ENCODE data around the gene B3GNT9. TPM values are rescaled to one million over a fixed set of nuclear protein-coding genes. Genes with fewer than 3 reads are reported as not detected.

Gene B3GNT9
- polyA plus RNA-seq, 2 of the 4 experiments (the other 2 are of a cell fraction), result 6.8 to 9.3 TPM

DNA sequence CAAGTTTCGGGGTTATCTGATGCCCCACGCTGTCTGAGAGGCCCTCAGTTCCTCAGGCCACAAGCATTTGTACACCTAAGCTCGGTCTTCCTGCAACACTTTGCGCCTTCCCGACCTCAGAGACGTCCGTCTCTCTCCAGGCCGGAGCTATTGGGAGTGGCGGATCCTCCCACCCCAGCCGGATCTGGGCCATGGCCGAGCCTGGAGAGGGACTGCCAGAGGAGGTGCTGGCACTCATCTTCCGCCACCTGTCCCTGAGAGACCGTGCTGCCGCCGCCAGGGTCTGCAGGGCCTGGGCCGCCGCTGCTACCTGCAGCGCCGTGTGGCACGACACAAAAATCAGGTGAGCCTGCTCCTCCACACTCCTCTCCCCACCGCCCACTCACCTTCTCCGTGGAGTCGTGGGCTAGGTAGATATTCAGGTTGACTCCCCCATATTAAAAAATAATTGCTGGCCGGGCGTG is 10.8 kb upstream of the B3GNT9 start:
- DNase-seq (ENCODE audit: low read depth in 1 of 2, low spot score in 1 of 2), result no peak
- 85% methylated on average over 25 of the region's 25 CpGs for WGBS (ENCODE audit: missing lambda C conversion rate)
- no peak for ATAC-seq
- Histone ChIP-seq H3K27ac (no peak overlapping the region), H3K4me3 (no peak overlapping the region), H3K4me1 (peaks cover 10% of the 10 kb centered on the region; the same call in 2 of the 3 replicates), H3K4me2 (peak overlapping the region; percentile 88), H3K9me3 (no peaks in the 10 kb centered on the region)
- no peak for FAIRE-seq
- ChIA-PET POLR2A (interaction anchor here (3.0 kb wide), 1 partner anchor 8 kb away, joined by 46 read pairs; the partner anchor contains the start of gene NOL3), CTCF (interaction anchor here (1.2 to 20.5 kb wide), 9 partner anchors 5 to 304 kb away, joined by 3 to 314 read pairs (median 7); partner anchors contain the start of genes B3GNT9, FBXL8, HSF4 and NOL3)
- TF ChIP-seq, protein P1, sequence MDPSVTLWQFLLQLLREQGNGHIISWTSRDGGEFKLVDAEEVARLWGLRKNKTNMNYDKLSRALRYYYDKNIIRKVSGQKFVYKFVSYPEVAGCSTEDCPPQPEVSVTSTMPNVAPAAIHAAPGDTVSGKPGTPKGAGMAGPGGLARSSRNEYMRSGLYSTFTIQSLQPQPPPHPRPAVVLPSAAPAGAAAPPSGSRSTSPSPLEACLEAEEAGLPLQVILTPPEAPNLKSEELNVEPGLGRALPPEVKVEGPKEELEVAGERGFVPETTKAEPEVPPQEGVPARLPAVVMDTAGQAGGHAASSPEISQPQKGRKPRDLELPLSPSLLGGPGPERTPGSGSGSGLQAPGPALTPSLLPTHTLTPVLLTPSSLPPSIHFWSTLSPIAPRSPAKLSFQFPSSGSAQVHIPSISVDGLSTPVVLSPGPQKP (IDR thresholded peaks at IDR 0.05; ENCODE audit: low read depth, low read length), result no peak
- TF ChIP-seq MAFK (IDR thresholded peaks at IDR 0.05; ENCODE audit: partially characterized antibody) (no peak), NFE2L2 (conservative IDR thresholded peaks at IDR 0.05; ENCODE audit: low read length) (no peak), RARB (CRISPR knock-in tag; IDR thresholded peaks at IDR 0.05) (no peak), CBX2 (IDR thresholded peaks at IDR 0.05; ENCODE audit: borderline replicate concordance, low read depth) (no peak), SREBF2 (IDR thresholded peaks at IDR 0.05) (no peak), HOXA7 (CRISPR knock-in tag; IDR thresholded peaks at IDR 0.05) (no peak), FOSB (CRISPR knock-in tag; IDR thresholded peaks at IDR 0.05) (no peak), MYC (IDR thresholded peaks at IDR 0.05; ENCODE audit: borderline replicate concordance, low read length) (no peak), CEBPB (IDR thresholded peaks at IDR 0.05) (no peak), KDM5A (IDR thresholded peaks at IDR 0.05) (no peak), PHF8 (IDR thresholded peaks at IDR 0.05; ENCODE audit: borderline replicate concordance, low read depth) (no peak), GATA3 (IDR thresholded peaks at IDR 0.05; ENCODE audit: borderline replicate concordance) (no peak), ESRRA (IDR thresholded peaks at IDR 0.05; ENCODE audit: borderline replicate concordance, low read length) (no peak)

DNA sequence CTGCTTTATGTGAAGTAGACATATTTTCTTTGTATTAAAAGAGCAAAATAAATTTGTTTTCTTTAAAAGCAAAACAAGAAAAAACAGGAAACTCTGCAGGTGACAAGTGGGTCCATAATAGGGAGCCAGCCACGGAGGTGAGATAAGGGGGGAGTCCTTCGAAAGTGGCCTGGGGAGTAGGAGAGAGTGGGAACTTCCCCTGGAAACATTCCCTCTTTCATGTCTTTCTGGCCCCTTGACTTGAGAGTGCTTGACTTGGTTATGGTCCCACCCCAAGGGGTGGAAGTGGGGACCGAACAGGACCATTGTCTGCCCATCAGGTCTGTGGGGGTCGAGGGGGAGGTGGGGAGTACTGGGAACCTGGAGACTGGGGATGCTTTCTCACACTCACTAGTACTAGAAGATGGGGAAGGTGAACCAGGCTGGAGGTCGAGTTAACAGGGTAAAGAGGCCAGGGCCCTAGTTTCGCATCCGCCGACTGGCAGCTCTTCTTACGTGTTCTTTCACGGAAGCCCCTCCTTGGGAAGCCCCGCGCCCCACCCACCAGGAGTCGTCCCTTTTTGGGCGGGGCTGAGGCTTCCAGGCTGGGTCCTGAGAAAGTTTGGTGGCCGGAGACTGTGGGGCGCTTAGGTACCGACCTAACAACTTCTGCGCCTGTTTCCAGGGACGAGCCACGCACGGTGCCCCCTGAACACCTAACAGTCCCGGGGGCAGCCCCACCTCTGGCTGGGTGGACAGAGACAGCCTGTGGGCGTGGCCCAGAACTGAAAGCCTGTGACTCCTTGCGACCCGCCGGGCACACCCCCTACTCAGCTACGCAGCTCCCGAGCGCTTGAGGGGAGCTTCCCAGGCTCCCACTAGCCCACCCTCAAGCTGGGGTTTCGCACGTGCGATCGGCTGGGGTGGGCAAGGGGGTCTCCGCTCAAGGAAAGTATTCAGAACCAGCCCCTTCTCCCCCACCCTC is 8.1 kb upstream of the B3GNT9 start:
- ChIA-PET POLR2A (interaction anchor here (0.6 to 3.0 kb wide), 3 partner anchors 11 to 563 kb away, joined by 5 to 46 read pairs (median 6); partner anchors contain the start of gene NOL3), CTCF (interaction anchor here (0.6 to 20.5 kb wide), 17 partner anchors 3 to 211 kb away, joined by 3 to 314 read pairs (median 4); partner anchors contain the start of genes B3GNT9, FBXL8, HSF4 and NOL3)
- Histone ChIP-seq H3K9me3 (no peaks in the 10 kb centered on the region), H3K27ac (peak overlapping the region; percentile 86 to 90), H3K4me1 (peaks cover 21% of the 10 kb centered on the region), H3K4me2 (peak overlapping the region; percentile 88), H3K4me3 (peak overlapping the region; percentile 94)
- TF ChIP-seq TFCP2L1 (CRISPR knock-in tag; IDR thresholded peaks at IDR 0.05), result no peak
- TF ChIP-seq, protein P1 (IDR thresholded peaks at IDR 0.05; ENCODE audit: low read depth, low read length), result no peak
- TF ChIP-seq HOXB13 (CRISPR knock-in tag; IDR thresholded peaks at IDR 0.05; ENCODE audit: low read depth), result no peak
- 17% methylated on average over 20 of the region's 34 CpGs for WGBS (ENCODE audit: missing lambda C conversion rate)
- peak in 1 of 2 experiments; percentile 51; a peak in 3 of 6 replicates for ATAC-seq
- no peak for FAIRE-seq
- peak; percentile 52 to 59 for DNase-seq (ENCODE audit: low read depth in 1 of 2, low spot score in 1 of 2)

DNA sequence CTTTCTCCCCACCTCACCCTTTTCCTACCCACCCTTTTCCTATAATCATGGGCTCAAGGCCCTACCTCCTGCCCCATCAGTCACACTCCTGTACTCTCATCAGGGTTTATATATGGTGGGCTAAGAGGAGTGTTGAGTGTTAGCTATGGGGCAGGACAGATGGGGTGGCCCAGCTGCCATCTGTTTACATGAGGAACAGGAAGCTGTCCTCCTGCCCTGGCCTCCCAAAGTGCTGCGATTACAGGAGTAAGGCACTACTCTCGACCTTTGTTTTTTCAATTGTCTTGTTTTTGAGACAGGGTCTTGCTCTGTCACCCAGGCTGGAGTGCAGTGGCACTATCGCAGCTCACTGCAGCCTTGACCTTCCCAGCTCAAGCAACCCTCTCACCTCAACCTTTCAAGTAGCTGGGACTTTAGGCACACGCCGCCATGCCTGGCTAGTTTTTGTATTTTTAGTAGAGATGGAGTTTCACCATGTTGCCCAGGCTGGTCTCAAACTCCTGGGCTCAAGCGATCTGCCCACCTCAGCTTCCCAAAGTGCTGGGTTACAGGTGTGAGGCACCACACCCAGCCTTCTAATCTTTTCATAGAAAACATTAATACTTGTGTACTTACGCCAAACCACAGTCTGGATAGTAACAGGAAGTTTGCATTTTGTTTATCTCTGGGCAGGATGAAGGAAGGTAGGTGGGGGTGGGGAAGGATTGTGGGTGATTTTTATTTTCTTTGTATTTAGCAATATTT is 7.3 kb upstream of the B3GNT9 start:
- no peak for DNase-seq (ENCODE audit: low read depth in 1 of 2, low spot score in 1 of 2)
- ChIA-PET CTCF (interaction anchor here (0.8 to 20.5 kb wide), 15 partner anchors 2 to 290 kb away, joined by 3 to 314 read pairs (median 10); partner anchors contain the start of genes B3GNT9, FBXL8, HSF4 and NOL3), POLR2A (interaction anchor here (0.5 to 1.0 kb wide), 3 partner anchors 12 to 201 kb away, joined by 4 to 6 read pairs (median 5); partner anchors contain the start of gene NOL3)
- H3K4me3 ChIP-seq, result no peak overlapping the region
- no peak for ATAC-seq
- peak overlapping the region; percentile 88; the same call in 2 of the 3 replicates for H3K4me2 ChIP-seq
- H3K27ac ChIP-seq, result no peak overlapping the region
- TF ChIP-seq, protein P2, sequence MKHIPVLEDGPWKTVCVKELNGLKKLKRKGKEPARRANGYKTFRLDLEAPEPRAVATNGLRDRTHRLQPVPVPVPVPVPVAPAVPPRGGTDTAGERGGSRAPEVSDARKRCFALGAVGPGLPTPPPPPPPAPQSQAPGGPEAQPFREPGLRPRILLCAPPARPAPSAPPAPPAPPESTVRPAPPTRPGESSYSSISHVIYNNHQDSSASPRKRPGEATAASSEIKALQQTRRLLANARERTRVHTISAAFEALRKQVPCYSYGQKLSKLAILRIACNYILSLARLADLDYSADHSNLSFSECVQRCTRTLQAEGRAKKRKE (CRISPR knock-in tag; IDR thresholded peaks at IDR 0.05; ENCODE audit: low read depth), result no peak
- no peak for TF ChIP-seq EP300 (IDR thresholded peaks at IDR 0.05)
- TF ChIP-seq RNF2 (IDR thresholded peaks at IDR 0.05; ENCODE audit: borderline replicate concordance, low read depth), result no peak
- no peak for TF ChIP-seq FOXS1 (CRISPR knock-in tag; IDR thresholded peaks at IDR 0.05)
- no peak for TF ChIP-seq CHD2 (IDR thresholded peaks at IDR 0.05; ENCODE audit: low read length, partially characterized antibody)
- TF ChIP-seq, protein P3, sequence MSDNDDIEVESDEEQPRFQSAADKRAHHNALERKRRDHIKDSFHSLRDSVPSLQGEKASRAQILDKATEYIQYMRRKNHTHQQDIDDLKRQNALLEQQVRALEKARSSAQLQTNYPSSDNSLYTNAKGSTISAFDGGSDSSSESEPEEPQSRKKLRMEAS (IDR thresholded peaks at IDR 0.05), result no peak
- TF ChIP-seq, protein P4, sequence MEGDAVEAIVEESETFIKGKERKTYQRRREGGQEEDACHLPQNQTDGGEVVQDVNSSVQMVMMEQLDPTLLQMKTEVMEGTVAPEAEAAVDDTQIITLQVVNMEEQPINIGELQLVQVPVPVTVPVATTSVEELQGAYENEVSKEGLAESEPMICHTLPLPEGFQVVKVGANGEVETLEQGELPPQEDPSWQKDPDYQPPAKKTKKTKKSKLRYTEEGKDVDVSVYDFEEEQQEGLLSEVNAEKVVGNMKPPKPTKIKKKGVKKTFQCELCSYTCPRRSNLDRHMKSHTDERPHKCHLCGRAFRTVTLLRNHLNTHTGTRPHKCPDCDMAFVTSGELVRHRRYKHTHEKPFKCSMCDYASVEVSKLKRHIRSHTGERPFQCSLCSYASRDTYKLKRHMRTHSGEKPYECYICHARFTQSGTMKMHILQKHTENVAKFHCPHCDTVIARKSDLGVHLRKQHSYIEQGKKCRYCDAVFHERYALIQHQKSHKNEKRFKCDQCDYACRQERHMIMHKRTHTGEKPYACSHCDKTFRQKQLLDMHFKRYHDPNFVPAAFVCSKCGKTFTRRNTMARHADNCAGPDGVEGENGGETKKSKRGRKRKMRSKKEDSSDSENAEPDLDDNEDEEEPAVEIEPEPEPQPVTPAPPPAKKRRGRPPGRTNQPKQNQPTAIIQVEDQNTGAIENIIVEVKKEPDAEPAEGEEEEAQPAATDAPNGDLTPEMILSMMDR (IDR thresholded peaks at IDR 0.05), result no peak
- no peak for TF ChIP-seq NPAS2 (CRISPR knock-in tag; IDR thresholded peaks at IDR 0.05; ENCODE audit: borderline replicate concordance)
- no peak for TF ChIP-seq ZNF302 (CRISPR knock-in tag; IDR thresholded peaks at IDR 0.05)
- FAIRE-seq, result no peak
- 95% methylated on average over 7 of the region's 7 CpGs for WGBS (ENCODE audit: missing lambda C conversion rate)
- H3K9me3 ChIP-seq, result no peaks in the 10 kb centered on the region
- peaks cover 21% of the 10 kb centered on the region for H3K4me1 ChIP-seq
